NCI-H2196 (cell line): ENCODE data around the gene ZFR.
"Not testable (repeated sequence)": the region's sequence is repeated elsewhere in the genome, so short reads cannot be mapped to it uniquely, and the experiment has no call there.

ENCODE experiments used
- DNase-seq: peaks from one replicate; lab custom pipeline; 2025; ENCODE audit not compliant: unreplicated experiment; lab: John Stamatoyannopoulos, UW

Gene ZFR

DNA sequence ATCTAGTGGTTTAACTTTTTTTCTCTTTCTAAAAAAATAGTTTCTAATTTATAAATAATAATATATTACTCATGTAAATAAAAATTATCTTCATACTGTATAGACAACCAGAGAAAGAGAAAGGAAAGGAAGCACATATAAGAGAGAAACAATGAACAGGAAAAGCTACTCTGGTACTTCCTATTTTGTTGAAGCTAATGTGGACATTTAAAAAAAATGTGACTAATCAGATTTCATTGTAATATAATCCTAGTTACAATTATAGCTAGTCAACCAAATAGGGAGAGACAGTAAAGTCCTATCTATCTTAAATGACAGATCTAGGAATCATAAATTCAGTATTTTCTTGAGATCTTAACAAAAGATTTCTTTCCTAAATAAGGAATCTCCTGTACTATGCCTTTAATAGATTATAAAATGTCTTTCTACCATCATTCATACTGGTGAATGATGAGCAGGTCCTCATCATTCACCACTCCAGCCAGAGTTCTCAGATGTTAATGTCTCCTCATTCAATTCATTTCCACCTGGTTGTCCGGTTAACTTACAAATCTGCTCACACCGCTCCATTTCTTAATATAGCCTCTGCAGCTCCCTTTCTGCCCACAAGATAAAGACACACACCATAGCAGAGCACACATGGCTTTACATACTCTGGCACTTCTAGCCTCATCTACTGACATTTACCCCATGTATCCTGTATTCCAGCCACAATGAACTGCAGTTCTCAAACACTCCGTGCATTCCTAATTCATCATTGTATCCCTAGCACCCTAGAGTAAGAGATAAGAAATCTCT is 30.9 kb downstream of the ZFR start:
- DNase-seq, result no peak

- no peak for DNase-seq
These were observed 33.9 kb downstream of the ZFR start for GRCh38 chr5:32410630-32411029.

DNA sequence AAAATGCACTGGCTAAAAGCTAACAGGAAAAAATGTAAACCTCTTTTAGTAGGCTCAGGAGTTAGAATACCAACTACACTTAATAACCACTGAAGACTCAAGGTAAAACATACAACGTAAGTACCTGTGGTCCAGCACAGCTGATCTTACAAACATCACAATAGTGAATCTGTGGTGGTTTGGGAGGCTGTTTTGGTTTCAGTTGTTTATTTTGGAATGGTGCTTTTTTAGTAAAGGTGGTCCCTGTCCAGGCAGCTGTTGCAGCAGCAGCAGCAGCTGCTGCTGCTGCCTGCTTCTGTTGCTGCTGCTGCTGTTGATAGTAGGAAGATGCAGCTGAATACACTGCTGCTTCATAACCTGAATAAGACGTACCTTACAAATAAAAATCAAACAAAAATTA is 37.9 kb downstream of the ZFR start:
- no peak for DNase-seq

- DNase-seq, result no peak
These were observed 39.0 kb downstream of the ZFR start for GRCh38 chr5:32405507-32405906.

GRCh38 chr5:32403760-32404159 is 40.8 kb downstream of the ZFR start:
- DNase-seq, result no peak

- no peak for DNase-seq
These were observed 44.1 kb downstream of the ZFR start for GRCh38 chr5:32400401-32400800.

- DNase-seq, result not testable (repeated sequence)
These were observed 45.8 kb downstream of the ZFR start for GRCh38 chr5:32398754-32399153.

GRCh38 chr5:32394981-32395380 is 49.6 kb downstream of the ZFR start:
- no peak for DNase-seq

GRCh38 chr5:32392039-32392438 is 52.5 kb downstream of the ZFR start:
- DNase-seq, result no peak

GRCh38 chr5:32390819-32391591 is 53.5 kb downstream of the ZFR start:
- DNase-seq, result no peak

- no peak for DNase-seq
These were observed 56.0 kb downstream of the ZFR start for GRCh38 chr5:32388432-32389129.

DNA sequence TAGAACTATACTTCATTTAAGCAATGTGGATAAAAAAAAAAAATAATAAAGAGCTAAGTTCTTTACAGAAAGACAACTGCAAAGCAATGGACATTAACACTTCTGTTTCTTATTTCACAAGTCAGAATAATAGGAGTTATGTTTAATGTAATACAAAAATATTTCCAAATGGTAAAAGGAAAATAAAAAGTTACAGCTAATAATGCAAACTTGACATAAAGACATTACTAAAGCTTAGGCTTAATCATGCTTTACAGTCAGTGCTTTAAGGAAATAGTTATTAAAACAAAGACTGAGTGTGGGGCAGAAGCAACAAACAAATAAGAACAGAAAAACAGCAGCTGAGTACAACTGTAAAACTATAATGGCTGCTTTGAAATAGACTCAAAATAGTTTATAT is 56.7 kb downstream of the ZFR start:
- DNase-seq, result no peak

- no peak for DNase-seq
These were observed 57.3 kb downstream of the ZFR start for GRCh38 chr5:32387211-32387610.

DNA sequence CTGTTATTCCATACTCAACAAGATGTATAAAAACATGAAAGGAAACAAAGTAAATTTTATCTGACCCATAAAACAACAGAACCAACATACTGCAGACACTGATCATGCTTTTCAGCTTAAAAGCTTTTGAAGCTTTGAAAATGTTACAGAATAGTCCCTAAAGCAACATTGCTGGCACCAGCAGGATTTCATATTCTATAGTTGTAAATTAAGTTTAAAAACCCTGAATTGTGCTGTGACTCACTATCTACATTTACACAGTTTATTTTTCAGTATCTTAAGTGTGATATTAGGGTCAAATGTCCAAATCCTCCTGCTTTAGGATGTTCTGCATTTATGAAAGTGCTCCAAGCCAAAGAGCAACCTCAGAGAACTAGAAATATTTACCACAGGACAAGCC is 59.9 kb downstream of the ZFR start:
- no peak for DNase-seq

DNA sequence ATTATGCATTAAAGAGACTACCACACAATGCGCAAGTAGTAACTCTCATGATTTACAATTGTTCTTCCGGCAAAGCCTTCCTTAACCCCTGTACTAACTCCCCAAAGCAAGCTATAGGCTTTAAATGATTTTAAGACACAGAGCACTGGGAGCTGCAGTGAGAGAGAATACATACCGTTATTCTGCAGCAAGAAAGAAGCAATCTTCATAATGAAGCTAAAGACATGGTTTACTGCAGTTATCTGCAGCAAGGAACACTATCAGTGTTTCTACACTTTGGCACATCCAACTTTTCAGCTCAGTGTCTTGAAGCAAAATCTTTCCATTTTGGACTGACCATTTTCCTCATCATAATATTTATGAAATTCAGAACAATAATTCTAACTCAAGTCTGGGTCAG is 61.0 kb downstream of the ZFR start:
- DNase-seq, result no peak

- no peak for DNase-seq
These were observed 61.5 kb downstream of the ZFR start for GRCh38 chr5:32383065-32383464.

DNA sequence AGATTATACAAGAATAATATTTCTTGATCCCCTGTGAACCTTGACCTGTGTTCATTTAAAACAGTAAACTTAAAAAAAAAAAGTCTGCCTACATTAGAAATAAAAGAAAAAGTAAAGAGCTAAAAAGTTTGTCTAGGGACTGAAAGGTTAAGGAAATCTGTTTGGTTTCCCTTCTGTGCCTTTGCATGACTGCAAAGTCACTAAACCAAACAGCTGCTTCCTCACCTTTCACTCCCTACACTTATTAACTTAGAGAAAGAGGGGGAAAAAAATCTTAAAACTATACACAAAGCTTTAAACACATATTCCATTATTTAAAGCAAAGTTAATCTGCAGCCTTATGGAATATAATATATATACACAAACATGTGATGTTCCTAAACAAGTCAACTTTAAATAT is 65.1 kb downstream of the ZFR start:
- DNase-seq, result no peak

DNA sequence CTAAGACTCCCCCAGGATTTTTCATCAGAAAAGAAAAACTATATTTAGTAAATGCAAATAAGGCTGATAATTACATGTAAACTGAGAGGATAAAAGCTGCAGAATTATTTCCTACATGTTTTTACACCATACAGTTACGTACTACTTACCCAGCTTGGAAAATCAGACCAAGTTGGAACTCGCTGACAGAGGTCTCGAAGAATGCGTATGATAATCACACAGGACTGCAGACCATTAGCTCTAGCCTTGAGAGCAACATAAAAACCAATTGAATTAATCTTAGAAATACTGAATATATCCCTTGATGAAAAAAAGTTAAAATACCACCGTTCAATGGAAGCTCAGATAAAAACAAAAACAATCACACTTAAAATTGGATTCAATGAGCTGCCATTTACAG is 65.6 kb downstream of the ZFR start:
- DNase-seq, result no peak

DNA sequence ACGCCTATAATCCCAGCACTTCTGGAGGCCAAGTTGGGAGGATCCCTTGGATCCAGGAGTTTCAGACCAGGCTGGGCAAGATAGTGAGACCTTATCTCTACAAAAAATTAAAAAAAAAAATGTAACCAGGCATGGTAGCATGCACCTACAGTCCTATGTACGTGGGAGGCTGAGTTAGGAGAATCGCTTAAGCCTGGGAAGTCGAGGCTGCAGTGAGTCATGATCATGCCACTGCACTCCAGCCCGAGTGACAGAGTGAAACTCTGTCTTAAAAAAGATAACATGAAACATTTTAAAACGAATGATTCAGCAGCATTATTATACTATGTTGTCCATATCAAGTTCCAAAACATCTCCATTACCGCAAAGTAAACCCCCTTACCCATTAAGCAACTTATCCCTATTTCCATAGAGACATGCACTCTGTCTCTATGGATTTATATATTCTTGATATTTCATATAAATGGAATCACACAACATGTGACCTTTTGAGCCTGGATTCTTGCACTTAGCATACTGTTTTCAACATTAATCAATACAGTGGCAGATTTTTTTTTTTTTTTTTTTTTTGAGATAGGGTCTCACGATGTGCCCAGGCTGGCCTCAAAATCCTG is 74.9 kb downstream of the ZFR start:
- DNase-seq, result no peak

GRCh38 chr5:32369032-32369431 is 75.5 kb downstream of the ZFR start:
- no peak for DNase-seq

GRCh38 chr5:32367271-32367670 is 77.3 kb downstream of the ZFR start:
- DNase-seq, result not testable (repeated sequence)
